T-helper 2 cell treated with Interferon-gamma antibody and Interleukin-4, amounts not matched to agents 5 μg/mL and 100 μg/mL, for 36 hours (primary cell): ENCODE measurements around the gene UBE2H.

Source experiments
- DNase-seq: peaks from one replicate; pipeline ENCODE4 v3.0.0; 2021; ENCODE audit warnings: low spot score
- H3K27ac Mint-ChIP-seq: one replicate; pipeline ENCODE4 v1.8.0; 2021; ENCODE audit warnings: mild to moderate bottlenecking, mixed read lengths
- H3K27me3 Mint-ChIP-seq: one replicate; pipeline ENCODE4 v1.8.0; 2021; ENCODE audit warnings: low read depth, mixed read lengths
- H3K36me3 Mint-ChIP-seq: one replicate; pipeline ENCODE4 v1.8.0; 2021; ENCODE audit warnings: low read depth, mixed read lengths
- H3K4me1 Mint-ChIP-seq: one replicate; pipeline ENCODE4 v1.8.0; 2021; ENCODE audit warnings: low read depth, mixed read lengths
- H3K4me3 Mint-ChIP-seq: one replicate; pipeline ENCODE4 v1.8.0; 2022; ENCODE audit warnings: mild to moderate bottlenecking, moderate library complexity, mixed read lengths
- H3K9me3 Mint-ChIP-seq: one replicate; pipeline ENCODE4 v1.8.0; 2021; ENCODE audit warnings: mixed read lengths

The UBE2H gene

GRCh38 chr7:129886818-129887186, 66.0 kb downstream of the UBE2H start:
- no peaks in the 10 kb centered on the region for H3K36me3 Mint-ChIP-seq
- no peaks in the 10 kb centered on the region for H3K4me1 Mint-ChIP-seq
- H3K9me3 Mint-ChIP-seq = no peaks in the 10 kb centered on the region
- no peak overlapping the region for H3K27ac Mint-ChIP-seq
- H3K4me3 Mint-ChIP-seq = no peak overlapping the region
- no peak for DNase-seq
- no peaks in the 10 kb centered on the region for H3K27me3 Mint-ChIP-seq

GRCh38 chr7:129886167-129886817, 66.5 kb downstream of the UBE2H start:
- Mint-ChIP-seq H3K36me3 (no peaks in the 10 kb centered on the region), H3K27me3 (no peaks in the 10 kb centered on the region), H3K27ac (no peak overlapping the region), H3K9me3 (no peaks in the 10 kb centered on the region), H3K4me1 (no peaks in the 10 kb centered on the region), H3K4me3 (no peak overlapping the region)
- DNase-seq = no peak

- Mint-ChIP-seq H3K4me1 (peaks cover 11% of the 10 kb centered on the region), H3K36me3 (peaks cover 4% of the 10 kb centered on the region), H3K4me3 (no peak overlapping the region), H3K27me3 (no peaks in the 10 kb centered on the region), H3K27ac (no peak overlapping the region), H3K9me3 (no peaks in the 10 kb centered on the region)
- DNase-seq = no peak
Observed at GRCh38 chr7:129884495-129884894, 68.3 kb downstream of the UBE2H start.

- H3K4me1 Mint-ChIP-seq = peaks cover 17% of the 10 kb centered on the region
- no peaks in the 10 kb centered on the region for H3K27me3 Mint-ChIP-seq
- no peak overlapping the region for H3K27ac Mint-ChIP-seq
- peaks cover 12% of the 10 kb centered on the region for H3K36me3 Mint-ChIP-seq
- DNase-seq = no peak
- H3K9me3 Mint-ChIP-seq = no peaks in the 10 kb centered on the region
- no peak overlapping the region for H3K4me3 Mint-ChIP-seq
Observed at GRCh38 chr7:129883151-129883550, 69.6 kb downstream of the UBE2H start.

GRCh38 chr7:129882531-129882930, 70.2 kb downstream of the UBE2H start:
- Mint-ChIP-seq H3K27ac (no peak overlapping the region), H3K4me1 (peaks cover 20% of the 10 kb centered on the region), H3K36me3 (peaks cover 12% of the 10 kb centered on the region), H3K27me3 (no peaks in the 10 kb centered on the region), H3K9me3 (no peaks in the 10 kb centered on the region), H3K4me3 (no peak overlapping the region)
- no peak for DNase-seq

GRCh38 chr7:129877146-129877792, 75.5 kb downstream of the UBE2H start:
- Mint-ChIP-seq H3K27ac (no peak overlapping the region), H3K36me3 (peaks cover 23% of the 10 kb centered on the region), H3K4me1 (peaks cover 23% of the 10 kb centered on the region), H3K4me3 (no peak overlapping the region), H3K9me3 (no peaks in the 10 kb centered on the region), H3K27me3 (no peaks in the 10 kb centered on the region)
- DNase-seq = no peak

GRCh38 chr7:129875745-129876411, 76.9 kb downstream of the UBE2H start:
- H3K36me3 Mint-ChIP-seq = peaks cover 26% of the 10 kb centered on the region
- no peak for DNase-seq
- H3K9me3 Mint-ChIP-seq = no peaks in the 10 kb centered on the region
- no peaks in the 10 kb centered on the region for H3K27me3 Mint-ChIP-seq
- no peak overlapping the region for H3K27ac Mint-ChIP-seq
- peaks cover 23% of the 10 kb centered on the region for H3K4me1 Mint-ChIP-seq
- H3K4me3 Mint-ChIP-seq = no peak overlapping the region

- DNase-seq = no peak
- Mint-ChIP-seq H3K4me3 (no peak overlapping the region), H3K27ac (no peak overlapping the region), H3K4me1 (peaks cover 18% of the 10 kb centered on the region), H3K27me3 (no peaks in the 10 kb centered on the region), H3K9me3 (no peaks in the 10 kb centered on the region), H3K36me3 (peaks cover 26% of the 10 kb centered on the region)
Observed at GRCh38 chr7:129875160-129875559, 77.6 kb downstream of the UBE2H start.

- H3K27me3 Mint-ChIP-seq = no peaks in the 10 kb centered on the region
- peaks cover 23% of the 10 kb centered on the region for H3K36me3 Mint-ChIP-seq
- H3K4me1 Mint-ChIP-seq = peaks cover 14% of the 10 kb centered on the region
- no peak for DNase-seq
- no peaks in the 10 kb centered on the region for H3K9me3 Mint-ChIP-seq
- H3K27ac Mint-ChIP-seq = no peak overlapping the region
- no peak overlapping the region for H3K4me3 Mint-ChIP-seq
Observed at GRCh38 chr7:129874722-129875121, 78.0 kb downstream of the UBE2H start.

- Mint-ChIP-seq H3K4me3 (no peak overlapping the region), H3K27me3 (no peaks in the 10 kb centered on the region), H3K9me3 (no peaks in the 10 kb centered on the region), H3K36me3 (peaks cover 15% of the 10 kb centered on the region), H3K27ac (no peak overlapping the region), H3K4me1 (no peaks in the 10 kb centered on the region)
- no peak for DNase-seq
Observed at GRCh38 chr7:129872054-129872453, 80.7 kb downstream of the UBE2H start.

- H3K36me3 Mint-ChIP-seq = peaks cover 11% of the 10 kb centered on the region
- H3K27me3 Mint-ChIP-seq = no peaks in the 10 kb centered on the region
- no peaks in the 10 kb centered on the region for H3K9me3 Mint-ChIP-seq
- H3K4me3 Mint-ChIP-seq = no peak overlapping the region
- no peak overlapping the region for H3K27ac Mint-ChIP-seq
- no peak for DNase-seq
- H3K4me1 Mint-ChIP-seq = peaks cover 6% of the 10 kb centered on the region
Observed at GRCh38 chr7:129870668-129871067, 82.1 kb downstream of the UBE2H start.

- H3K9me3 Mint-ChIP-seq = no peaks in the 10 kb centered on the region
- peaks cover 4% of the 10 kb centered on the region for H3K36me3 Mint-ChIP-seq
- H3K4me1 Mint-ChIP-seq = peaks cover 13% of the 10 kb centered on the region
- no peak overlapping the region for H3K27ac Mint-ChIP-seq
- DNase-seq = no peak
- no peaks in the 10 kb centered on the region for H3K27me3 Mint-ChIP-seq
- H3K4me3 Mint-ChIP-seq = no peak overlapping the region
Observed at GRCh38 chr7:129866251-129866650, 86.5 kb downstream of the UBE2H start.

GRCh38 chr7:129865925-129866201, 86.9 kb downstream of the UBE2H start:
- H3K9me3 Mint-ChIP-seq = no peaks in the 10 kb centered on the region
- H3K27ac Mint-ChIP-seq = no peak overlapping the region

GRCh38 chr7:129865093-129865924, 87.5 kb downstream of the UBE2H start:
- peaks cover 18% of the 10 kb centered on the region for H3K4me1 Mint-ChIP-seq
- no peaks in the 10 kb centered on the region for H3K9me3 Mint-ChIP-seq
- H3K27me3 Mint-ChIP-seq = no peaks in the 10 kb centered on the region
- no peak overlapping the region for H3K4me3 Mint-ChIP-seq
- H3K36me3 Mint-ChIP-seq = peaks cover 4% of the 10 kb centered on the region
- no peak overlapping the region for H3K27ac Mint-ChIP-seq
- no peak for DNase-seq

More at GRCh38 chr7:129865925-129866201, 86.9 kb downstream of the UBE2H start:
- H3K36me3 Mint-ChIP-seq = peaks cover 4% of the 10 kb centered on the region
- no peak overlapping the region for H3K4me3 Mint-ChIP-seq
- peaks cover 14% of the 10 kb centered on the region for H3K4me1 Mint-ChIP-seq
- no peaks in the 10 kb centered on the region for H3K27me3 Mint-ChIP-seq
- no peak for DNase-seq
